Testis (tissue), 2 donors: ENCODE data around the gene CBX8.

Experiments
- POLR2A ChIP-seq: fragments of 450-650 bp; IDR thresholded peaks from one replicate; pipeline ENCODE4 v1.6.1; 2017; ENCODE audit warnings: antibody characterized with exemption, mild to moderate bottlenecking, moderate library complexity
- TF ChIP-seq, protein P1 (sequence below), 3 experiments: fragments of 450-650 bp in 2 of 3; fragments of 200-600 bp in 1 of 3; sonication (generic) in 1 of 3; IDR thresholded peaks; one replicate each; pipeline ENCODE4 v1.5.1; 2016 to 2019; ENCODE audit warnings: antibody characterized with exemption in 3 of 3, mild to moderate bottlenecking in 2 of 3, moderate library complexity in 1 of 3

DNA sequence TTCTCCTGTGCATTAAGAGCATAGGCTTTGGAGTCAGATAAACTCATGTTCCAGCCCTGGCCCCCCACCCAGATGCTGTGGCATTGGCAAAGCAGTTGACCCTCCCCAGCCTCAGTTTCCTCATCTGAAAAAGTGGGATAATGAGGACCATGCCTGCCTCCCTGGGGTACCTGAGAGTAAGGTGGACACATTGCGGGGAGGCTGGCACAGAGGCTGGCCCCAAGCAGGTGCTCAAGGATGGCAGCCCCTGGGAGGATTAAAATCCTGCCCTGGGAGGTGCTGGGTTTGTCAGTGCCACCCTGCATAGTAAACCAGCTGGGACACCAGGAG, 54.3 kb downstream of the CBX8 start:
- TF ChIP-seq, protein P1, sequence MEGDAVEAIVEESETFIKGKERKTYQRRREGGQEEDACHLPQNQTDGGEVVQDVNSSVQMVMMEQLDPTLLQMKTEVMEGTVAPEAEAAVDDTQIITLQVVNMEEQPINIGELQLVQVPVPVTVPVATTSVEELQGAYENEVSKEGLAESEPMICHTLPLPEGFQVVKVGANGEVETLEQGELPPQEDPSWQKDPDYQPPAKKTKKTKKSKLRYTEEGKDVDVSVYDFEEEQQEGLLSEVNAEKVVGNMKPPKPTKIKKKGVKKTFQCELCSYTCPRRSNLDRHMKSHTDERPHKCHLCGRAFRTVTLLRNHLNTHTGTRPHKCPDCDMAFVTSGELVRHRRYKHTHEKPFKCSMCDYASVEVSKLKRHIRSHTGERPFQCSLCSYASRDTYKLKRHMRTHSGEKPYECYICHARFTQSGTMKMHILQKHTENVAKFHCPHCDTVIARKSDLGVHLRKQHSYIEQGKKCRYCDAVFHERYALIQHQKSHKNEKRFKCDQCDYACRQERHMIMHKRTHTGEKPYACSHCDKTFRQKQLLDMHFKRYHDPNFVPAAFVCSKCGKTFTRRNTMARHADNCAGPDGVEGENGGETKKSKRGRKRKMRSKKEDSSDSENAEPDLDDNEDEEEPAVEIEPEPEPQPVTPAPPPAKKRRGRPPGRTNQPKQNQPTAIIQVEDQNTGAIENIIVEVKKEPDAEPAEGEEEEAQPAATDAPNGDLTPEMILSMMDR (IDR thresholded peaks at IDR 0.05), result no peak
- no peak for TF ChIP-seq POLR2A
